Osteoblast (primary cell): Measurements from ENCODE around the gene NFATC4. TPM values are rescaled to one million over a fixed set of nuclear protein-coding genes. Genes with fewer than 3 reads are reported as not detected.

Experiments used
- DNase-seq: peaks from one replicate; pipeline ENCODE4 v3.0.0; 2011; ENCODE audit warnings: low spot score, mixed read lengths; ENCODE audit not compliant: insufficient read length; ENCODE audit errors: missing footprints
- H2AFZ ChIP-seq: 2 replicates; pipeline ENCODE4 v1.6.0; 2011; ENCODE audit warnings: mild to moderate bottlenecking, low read length
- H3K27ac ChIP-seq: 2 replicates; pipeline ENCODE4 v1.5.1; 2011; ENCODE audit warnings: mild to moderate bottlenecking, low read depth, low read length, moderate library complexity
- H3K27me3 ChIP-seq: 2 replicates; pipeline ENCODE4 v1.6.0; 2012; ENCODE audit warnings: mild to moderate bottlenecking, control low read depth, inconsistent platforms, low read length, moderate library complexity; ENCODE audit not compliant: insufficient read depth
- H3K36me3 ChIP-seq: 2 replicates; pipeline ENCODE4 v1.5.1; 2011; ENCODE audit warnings: mild to moderate bottlenecking, low read length, control low read depth, moderate library complexity; ENCODE audit not compliant: insufficient read depth
- H3K4me1 ChIP-seq: 2 replicates; pipeline ENCODE4 v1.5.1; 2011; ENCODE audit warnings: mild to moderate bottlenecking, low read length, control low read depth, moderate library complexity; ENCODE audit not compliant: insufficient read depth
- H3K4me2 ChIP-seq: 2 replicates; pipeline ENCODE4 v1.6.0; 2011; ENCODE audit warnings: mild to moderate bottlenecking, low read length; ENCODE audit not compliant: insufficient read depth
- H3K4me3 ChIP-seq: fragments of 200-600 bp; sonication (generic); 3 replicates; pipeline ENCODE4 v1.5.1; 2012; ENCODE audit warnings: mild to moderate bottlenecking, low read length, inconsistent platforms; ENCODE audit not compliant: insufficient read depth
- H3K79me2 ChIP-seq: 2 replicates; pipeline ENCODE4 v1.6.0; 2012; ENCODE audit warnings: mild to moderate bottlenecking, low read length, control low read depth, inconsistent platforms; ENCODE audit not compliant: insufficient read depth
- H3K9me3 ChIP-seq: 2 replicates; pipeline ENCODE4 v1.5.1; 2011; ENCODE audit warnings: low read depth, low read length, control low read depth
- H4K20me1 ChIP-seq: 2 replicates; pipeline ENCODE4 v1.6.0; 2012; ENCODE audit warnings: mild to moderate bottlenecking, low read length, control low read depth; ENCODE audit not compliant: insufficient read depth
- total RNA-seq: library from RNA; depleted of rRNA; stranded (reverse); fragments of >200 nt; gene quantifications from 2 replicates; pipeline ENCODE4 v1.2.3, GENCODE V29; 2012
- TF ChIP-seq, protein P1 (sequence below): IDR thresholded peaks from 2 replicates; pipeline ENCODE4 v1.5.1; 2011; ENCODE audit warnings: mild to moderate bottlenecking, low read depth, low read length, moderate library complexity; ENCODE audit errors: extremely low read depth

NFATC4 gene
- total RNA-seq, 1 donor, result 107 TPM

DNA sequence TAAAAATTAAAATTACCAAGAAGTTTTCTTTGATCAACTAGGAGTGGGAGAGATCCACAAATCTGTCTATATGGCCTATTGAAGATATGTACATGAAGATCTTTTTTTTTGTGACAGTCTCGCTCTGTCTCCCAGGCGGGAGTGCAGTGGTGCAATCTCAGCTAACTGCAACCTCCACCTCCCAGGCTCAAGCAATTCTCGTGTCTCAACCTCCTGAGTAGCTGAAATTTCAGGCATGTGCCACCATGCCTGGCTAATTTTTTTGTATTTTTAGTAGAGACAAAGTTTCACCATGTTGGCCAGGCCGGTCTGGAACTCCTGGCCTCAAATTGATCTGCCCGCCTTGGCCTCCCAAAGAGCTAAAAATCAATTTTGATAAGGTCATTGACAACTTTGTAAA is 4.6 kb upstream of the NFATC4 start:
- no peak for DNase-seq
- no peak overlapping the region for H3K4me2 ChIP-seq

DNA sequence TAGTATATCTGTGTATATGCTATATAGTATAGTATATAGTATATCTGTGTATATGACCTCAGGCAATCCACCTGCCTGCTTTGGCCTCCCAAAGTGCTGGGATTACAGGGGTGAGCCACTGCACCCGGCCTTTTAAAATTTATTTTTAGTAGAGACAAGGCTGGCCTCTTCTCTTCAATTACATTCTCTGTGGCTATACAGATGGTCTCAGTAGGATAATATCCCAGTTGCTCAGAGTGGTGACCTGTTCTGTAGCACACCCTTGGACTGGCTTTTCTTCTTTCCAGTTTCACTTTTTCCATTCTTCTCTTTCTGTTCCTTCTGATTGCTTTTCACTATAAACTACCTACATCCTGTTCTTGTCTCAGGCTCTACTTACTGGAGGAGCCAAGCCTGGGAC is 3.1 kb upstream of the NFATC4 start:
- peak overlapping the region; percentile 90 for H3K4me3 ChIP-seq
- H3K4me2 ChIP-seq, result peak overlapping the region; percentile 95
- no peaks in the 10 kb centered on the region for H3K9me3 ChIP-seq
- H3K4me1 ChIP-seq, result peaks cover 65% of the 10 kb centered on the region
- H3K27ac ChIP-seq, result peak overlapping the region; percentile 99
- TF ChIP-seq, protein P1, sequence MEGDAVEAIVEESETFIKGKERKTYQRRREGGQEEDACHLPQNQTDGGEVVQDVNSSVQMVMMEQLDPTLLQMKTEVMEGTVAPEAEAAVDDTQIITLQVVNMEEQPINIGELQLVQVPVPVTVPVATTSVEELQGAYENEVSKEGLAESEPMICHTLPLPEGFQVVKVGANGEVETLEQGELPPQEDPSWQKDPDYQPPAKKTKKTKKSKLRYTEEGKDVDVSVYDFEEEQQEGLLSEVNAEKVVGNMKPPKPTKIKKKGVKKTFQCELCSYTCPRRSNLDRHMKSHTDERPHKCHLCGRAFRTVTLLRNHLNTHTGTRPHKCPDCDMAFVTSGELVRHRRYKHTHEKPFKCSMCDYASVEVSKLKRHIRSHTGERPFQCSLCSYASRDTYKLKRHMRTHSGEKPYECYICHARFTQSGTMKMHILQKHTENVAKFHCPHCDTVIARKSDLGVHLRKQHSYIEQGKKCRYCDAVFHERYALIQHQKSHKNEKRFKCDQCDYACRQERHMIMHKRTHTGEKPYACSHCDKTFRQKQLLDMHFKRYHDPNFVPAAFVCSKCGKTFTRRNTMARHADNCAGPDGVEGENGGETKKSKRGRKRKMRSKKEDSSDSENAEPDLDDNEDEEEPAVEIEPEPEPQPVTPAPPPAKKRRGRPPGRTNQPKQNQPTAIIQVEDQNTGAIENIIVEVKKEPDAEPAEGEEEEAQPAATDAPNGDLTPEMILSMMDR, result no peak
- no peaks in the 10 kb centered on the region for H3K27me3 ChIP-seq
- H3K36me3 ChIP-seq, result peaks cover 2% of the 10 kb centered on the region
- H4K20me1 ChIP-seq, result peaks cover 4% of the 10 kb centered on the region
- H2AFZ ChIP-seq, result peak overlapping the region; percentile 76
- DNase-seq, result peak; percentile 27
- peaks cover 21% of the 10 kb centered on the region for H3K79me2 ChIP-seq

More for the DNA sequence above, 4.6 kb upstream of the NFATC4 start:
- Histone ChIP-seq H4K20me1 (no peaks in the 10 kb centered on the region), H3K4me1 (peaks cover 56% of the 10 kb centered on the region), H3K9me3 (no peaks in the 10 kb centered on the region), H3K27me3 (no peaks in the 10 kb centered on the region), H3K4me3 (no peak overlapping the region), H3K79me2 (peaks cover 6% of the 10 kb centered on the region), H3K27ac (no peak overlapping the region), H2AFZ (no peak overlapping the region), H3K36me3 (no peaks in the 10 kb centered on the region)
- TF ChIP-seq, protein P1, result no peak

DNA sequence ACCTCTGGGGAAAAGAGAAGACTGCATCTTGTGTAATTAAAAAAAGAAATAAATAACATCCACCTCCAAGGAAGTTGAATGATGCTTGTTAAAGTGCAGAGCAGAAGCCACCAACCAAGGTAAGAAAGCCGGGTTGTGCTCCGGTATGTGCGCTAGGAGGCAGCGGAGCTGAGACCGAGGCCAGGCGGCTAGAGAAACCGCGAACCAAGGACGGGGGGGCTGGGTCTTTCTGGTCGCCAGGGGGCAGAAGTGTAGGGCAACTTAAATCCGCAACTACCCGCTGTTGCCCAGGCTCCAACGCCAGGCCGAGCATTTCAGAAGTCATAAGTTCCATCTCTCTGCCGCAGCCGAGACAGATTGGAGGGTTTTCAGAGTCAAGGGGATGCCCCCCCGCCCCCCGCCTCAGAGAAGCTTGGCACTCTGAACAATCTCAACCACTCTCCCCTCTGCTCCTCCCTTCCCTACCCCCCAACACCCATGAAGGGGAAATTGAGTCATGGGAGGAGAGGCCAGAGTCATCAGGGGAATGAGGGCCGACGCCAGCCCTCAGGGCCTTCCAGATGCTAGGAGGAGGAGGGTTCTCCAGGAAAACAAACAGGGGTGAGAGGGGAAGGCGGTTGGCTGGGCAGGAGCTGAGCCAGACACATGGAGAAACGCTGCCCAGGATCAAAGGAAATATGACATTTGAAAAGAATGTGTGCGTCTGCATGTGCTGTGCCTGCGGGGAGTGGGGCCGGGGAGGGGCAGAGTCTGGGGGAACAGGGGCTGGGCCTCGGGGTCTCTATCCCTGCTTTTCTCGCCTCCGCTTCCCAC is 2.2 kb upstream of the NFATC4 start:
- Histone ChIP-seq H3K4me2 (peak overlapping the region; percentile 95), H3K9me3 (no peaks in the 10 kb centered on the region), H3K36me3 (peaks cover 12% of the 10 kb centered on the region), H3K4me1 (peaks cover 70% of the 10 kb centered on the region), H2AFZ (peak overlapping the region; percentile 76), H3K27me3 (no peaks in the 10 kb centered on the region), H3K27ac (peak overlapping the region; percentile 99), H4K20me1 (peaks cover 10% of the 10 kb centered on the region), H3K4me3 (peak overlapping the region; percentile 90), H3K79me2 (peaks cover 28% of the 10 kb centered on the region)
- peak; percentile 88 for DNase-seq
- TF ChIP-seq, protein P1, result peak; percentile 85

DNA sequence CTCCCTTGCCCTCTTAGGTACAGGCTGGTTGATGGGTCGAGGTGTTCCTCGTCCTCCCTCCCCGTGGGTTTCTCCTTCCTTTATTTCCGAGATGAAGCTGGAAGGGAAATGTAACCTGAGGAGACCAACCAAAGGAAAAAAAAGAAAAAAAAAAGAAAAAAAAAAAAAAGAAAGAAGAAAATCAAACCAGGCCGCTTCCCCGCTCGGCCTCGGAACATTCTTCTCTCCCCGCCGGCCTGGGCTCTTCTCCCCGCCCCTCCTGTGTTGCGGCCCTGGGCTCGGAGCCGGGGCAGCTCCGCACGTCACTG is 1.6 kb upstream of the NFATC4 start:
- no peaks in the 10 kb centered on the region for H3K9me3 ChIP-seq
- peaks cover 31% of the 10 kb centered on the region for H3K79me2 ChIP-seq
- H3K36me3 ChIP-seq, result peaks cover 17% of the 10 kb centered on the region
- TF ChIP-seq, protein P1, result no peak
- peak overlapping the region; percentile 99 for H3K27ac ChIP-seq
- H3K27me3 ChIP-seq, result no peaks in the 10 kb centered on the region
- H3K4me2 ChIP-seq, result peak overlapping the region; percentile 95
- peaks cover 15% of the 10 kb centered on the region for H4K20me1 ChIP-seq
- DNase-seq, result no peak
- H3K4me3 ChIP-seq, result peak overlapping the region; percentile 90
- H2AFZ ChIP-seq, result no peak overlapping the region
- peaks cover 70% of the 10 kb centered on the region for H3K4me1 ChIP-seq
